Activated naive CD4-positive, alpha-beta T cell treated with anti-CD3 and anti-CD28 coated beads for 36 hours (primary cell): ENCODE results near the gene SLC25A5. TPM values are rescaled to one million over a fixed set of nuclear protein-coding genes. Genes with fewer than 3 reads are reported as not detected.
"Not testable (repeated sequence)": the region's sequence is repeated elsewhere in the genome, so short reads cannot be mapped to it uniquely, and the experiment has no call there.

Source experiments
- CTCF ChIA-PET: fragments of 350-600 bp; sonication (Branson Sonifier 250); formaldehyde crosslinking; loops from one replicate; lab custom pipeline; 2021; ENCODE audit warnings: antibody characterized with exemption; lab: Charles Lee
- DNase-seq: peaks from one replicate; pipeline ENCODE4 v3.0.0-alpha.2; 2020
- H3K27ac Mint-ChIP-seq: one replicate; pipeline ENCODE4 v1.8.0; 2021; ENCODE audit warnings: mild to moderate bottlenecking, mixed read lengths
- H3K27me3 Mint-ChIP-seq: one replicate; pipeline ENCODE4 v1.8.0; 2021; ENCODE audit warnings: low read depth, mixed read lengths
- H3K36me3 Mint-ChIP-seq: one replicate; pipeline ENCODE4 v1.8.0; 2021; ENCODE audit warnings: low read depth, mixed read lengths
- H3K4me1 Mint-ChIP-seq: one replicate; pipeline ENCODE4 v1.8.0; 2021; ENCODE audit warnings: low read depth, mixed read lengths
- H3K4me3 Mint-ChIP-seq: one replicate; pipeline ENCODE4 v1.8.0; 2021; ENCODE audit warnings: mild to moderate bottlenecking, moderate library complexity, mixed read lengths
- H3K9me3 Mint-ChIP-seq: one replicate; pipeline ENCODE4 v1.8.0; 2021; ENCODE audit warnings: mixed read lengths
- intact Hi-C: fragments of 100-400 bp; cut with micrococcal nuclease; formaldehyde crosslinking; loops from one replicate; pipeline ENCODE4 v1.15.1; 2023
- total RNA-seq, 2 experiments: library from RNA; stranded (reverse); gene quantifications; one replicate each; pipeline ENCODE4 v1.2.3, GENCODE V29; 2021

The SLC25A5 gene
- total RNA-seq, 2 experiments from 2014 or later = 846 to 855 TPM

DNA sequence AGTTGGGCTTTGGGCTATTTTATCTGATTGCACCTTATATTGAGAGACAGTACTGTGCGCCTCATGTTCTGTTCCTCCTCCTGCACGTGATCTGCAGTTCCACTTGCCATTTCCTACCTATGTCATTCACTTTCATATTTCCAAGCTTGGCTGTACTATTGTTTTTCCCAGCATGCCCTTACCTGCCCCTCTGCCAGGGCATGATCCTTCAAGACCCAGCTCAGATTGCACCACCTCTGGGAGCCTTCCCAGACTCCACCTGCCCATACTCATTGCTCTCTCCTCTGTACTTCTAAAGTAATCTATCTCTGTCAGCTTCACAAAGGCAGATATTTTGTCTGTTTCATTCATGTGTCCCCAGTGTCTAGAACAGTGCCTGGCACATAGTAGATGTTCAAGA, 11.6 kb downstream of the SLC25A5 start:
- DNase-seq = no peak
- CTCF ChIA-PET = interaction anchor here (0.6 kb wide), 1 partner anchor 9 kb away, joined by 3 read pairs; no protein-coding TSS in a partner anchor
- intact Hi-C loops = no loop called here
- peaks cover 11% of the 10 kb centered on the region for H3K4me1 Mint-ChIP-seq
- H3K9me3 Mint-ChIP-seq = no peaks in the 10 kb centered on the region
- H3K36me3 Mint-ChIP-seq = no peaks in the 10 kb centered on the region
- H3K4me3 Mint-ChIP-seq = no peak overlapping the region
- H3K27ac Mint-ChIP-seq = no peak overlapping the region
- H3K27me3 Mint-ChIP-seq = no peaks in the 10 kb centered on the region

DNA sequence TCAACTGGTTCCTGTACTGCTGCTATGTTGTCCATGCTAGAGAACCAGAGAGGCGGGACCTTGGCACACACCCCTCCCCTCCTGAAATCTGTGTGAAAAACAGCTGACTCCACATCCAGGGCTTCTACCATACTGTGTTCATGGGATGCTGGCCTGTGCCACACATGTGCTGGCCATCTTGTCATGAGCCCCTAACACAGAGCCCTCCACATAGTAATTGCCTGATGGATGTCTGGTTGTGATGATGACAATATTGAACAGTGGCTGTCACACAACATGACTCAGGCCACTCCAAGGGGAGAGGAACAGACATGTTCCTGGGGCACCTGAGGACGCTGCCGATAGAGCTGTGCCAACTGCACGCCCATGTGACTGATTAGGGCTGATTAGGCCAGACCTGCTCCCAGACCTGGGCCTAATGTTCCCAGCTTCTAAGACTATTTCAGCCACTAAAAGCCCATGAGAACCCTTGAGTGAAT, 13.1 kb downstream of the SLC25A5 start:
- no peaks in the 10 kb centered on the region for H3K36me3 Mint-ChIP-seq
- H3K4me1 Mint-ChIP-seq = peaks cover 11% of the 10 kb centered on the region
- no peaks in the 10 kb centered on the region for H3K9me3 Mint-ChIP-seq
- H3K4me3 Mint-ChIP-seq = no peak overlapping the region
- intact Hi-C loops = no loop called here
- H3K27me3 Mint-ChIP-seq = no peaks in the 10 kb centered on the region
- CTCF ChIA-PET = interaction anchor here (1.2 to 3.3 kb wide), 6 partner anchors 8 to 248 kb away, joined by 3 to 25 read pairs (median 9); partner anchors contain the start of gene SLC25A5
- DNase-seq = no peak
- no peak overlapping the region for H3K27ac Mint-ChIP-seq

DNA sequence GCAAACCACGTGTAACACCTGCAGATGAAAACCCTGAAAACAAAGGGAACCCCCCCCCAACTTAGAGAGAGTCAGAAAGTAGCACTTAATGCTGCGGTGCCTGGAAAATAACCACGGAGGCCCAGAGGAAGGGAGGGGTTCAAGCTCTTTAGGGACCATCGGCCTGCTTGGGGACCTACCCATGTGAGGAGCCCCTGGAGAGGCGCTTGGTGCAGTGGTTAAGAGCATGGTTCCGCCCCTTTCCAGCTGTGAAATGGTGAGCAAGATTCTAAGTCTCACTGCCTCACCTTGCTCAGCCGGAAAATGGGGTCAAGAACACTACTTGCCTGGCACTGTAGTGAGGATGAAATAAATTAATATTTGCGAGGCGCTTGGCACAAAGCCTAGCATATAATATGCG, 13.8 kb downstream of the SLC25A5 start:
- Mint-ChIP-seq H3K4me1 (peaks cover 11% of the 10 kb centered on the region), H3K27ac (no peak overlapping the region), H3K9me3 (no peaks in the 10 kb centered on the region), H3K4me3 (peak overlapping the region; percentile 70), H3K27me3 (no peaks in the 10 kb centered on the region), H3K36me3 (no peaks in the 10 kb centered on the region)
- no peak for DNase-seq
- intact Hi-C loops = loop anchor here (1.0 to 2.0 kb wide), 2 partner anchors 13 to 21 kb away; no protein-coding TSS in a partner anchor
- CTCF ChIA-PET = interaction anchor here (0.8 to 3.3 kb wide), 8 partner anchors 8 to 271 kb away, joined by 3 to 25 read pairs (median 8); partner anchors contain the start of gene SLC25A5

DNA sequence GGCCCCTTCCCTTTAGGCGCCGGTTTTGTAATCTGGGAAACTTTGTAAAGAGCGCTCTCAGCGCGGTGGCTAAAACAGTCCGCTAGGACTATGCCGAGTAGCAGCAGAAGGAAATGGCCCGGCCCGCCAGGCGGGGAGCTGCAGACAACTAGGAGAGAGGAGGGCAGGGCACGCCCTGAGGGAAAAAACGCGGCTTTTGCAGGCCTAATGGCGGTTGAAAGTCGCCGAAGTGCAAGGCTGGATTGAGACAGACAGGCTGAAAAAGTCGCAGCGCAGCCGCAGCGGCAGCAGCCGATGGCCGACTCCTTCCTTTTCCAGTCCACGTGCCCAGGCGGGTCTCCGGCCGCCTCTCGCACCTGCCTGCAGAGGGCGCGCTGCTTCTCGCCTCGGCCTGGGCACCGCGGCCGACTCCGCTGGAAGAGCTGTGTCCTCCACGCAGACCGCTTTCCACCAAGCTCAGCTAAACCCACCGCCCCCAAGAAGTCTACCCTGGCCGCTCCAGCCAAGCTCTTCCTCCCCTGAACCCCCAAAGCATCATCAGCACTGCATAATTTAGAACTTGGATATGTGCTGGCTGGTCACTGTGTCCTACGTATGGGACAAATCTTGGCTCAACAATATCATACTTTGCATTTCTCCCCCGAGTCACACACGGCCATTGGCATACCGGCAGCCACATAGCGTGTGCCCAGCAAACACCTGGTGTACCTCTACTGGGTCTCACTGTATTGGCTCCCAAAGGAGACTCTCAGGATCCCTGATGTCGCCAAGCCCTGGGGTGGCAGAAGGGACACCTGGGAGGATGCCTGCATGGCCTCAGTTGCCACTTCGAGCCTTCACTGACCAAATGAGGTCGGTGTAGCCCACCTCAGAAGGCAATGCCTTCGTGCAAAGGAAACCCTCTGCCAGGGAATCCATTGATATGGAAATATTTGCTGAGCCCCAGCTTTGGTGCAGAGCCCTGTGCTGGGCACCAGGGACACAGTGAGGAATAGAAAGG, 14.5 kb downstream of the SLC25A5 start:
- intact Hi-C loops = loop anchor here (1.0 to 2.0 kb wide), 2 partner anchors 13 to 20 kb away; no protein-coding TSS in a partner anchor
- no peak overlapping the region for H3K27ac Mint-ChIP-seq

DNA sequence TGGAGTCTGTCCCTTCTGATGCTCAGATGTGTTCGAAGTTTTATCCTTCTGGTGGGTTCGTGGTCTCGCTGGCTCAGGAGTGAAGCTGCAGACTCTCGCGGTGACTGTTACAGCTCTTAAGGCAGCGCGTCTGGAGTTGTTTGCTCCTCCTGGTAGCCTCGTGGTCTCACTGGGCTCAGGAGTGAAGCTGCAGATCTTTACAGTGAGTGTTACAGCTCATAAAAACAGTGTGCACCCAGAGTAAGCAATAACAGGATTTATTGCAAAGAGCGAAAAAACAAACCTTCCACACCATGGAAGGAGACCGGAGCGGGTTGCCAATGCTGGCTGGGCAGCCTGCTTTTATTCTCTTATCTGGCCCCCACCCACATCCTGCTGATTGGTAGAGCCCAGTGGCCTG, 18.5 kb downstream of the SLC25A5 start:
- intact Hi-C loops = no loop called here
- CTCF ChIA-PET = interaction anchor here (0.9 to 1.4 kb wide), 4 partner anchors 10 to 25 kb away, joined by 3 to 5 read pairs (median 4); no protein-coding TSS in a partner anchor
- Mint-ChIP-seq H3K4me3 (no peak overlapping the region), H3K27ac (no peak overlapping the region), H3K9me3 (no peaks in the 10 kb centered on the region), H3K4me1 (peaks cover 10% of the 10 kb centered on the region), H3K36me3 (no peaks in the 10 kb centered on the region), H3K27me3 (no peaks in the 10 kb centered on the region)
- DNase-seq = no peak

More for the DNA sequence above, 14.5 kb downstream of the SLC25A5 start:
- Mint-ChIP-seq H3K4me3 (peak overlapping the region; percentile 70), H3K4me1 (peaks cover 11% of the 10 kb centered on the region), H3K27me3 (no peaks in the 10 kb centered on the region), H3K36me3 (no peaks in the 10 kb centered on the region), H3K9me3 (no peaks in the 10 kb centered on the region)
- DNase-seq = peak; percentile 68
- CTCF ChIA-PET = interaction anchor here (0.5 to 3.3 kb wide), 15 partner anchors 9 to 329 kb away, joined by 3 to 25 read pairs (median 4); partner anchors contain the start of gene SLC25A5

- H3K9me3 Mint-ChIP-seq = not testable (repeated sequence)
Measured at GRCh38 chrX:119487766-119488165, 19.5 kb downstream of the SLC25A5 start.

GRCh38 chrX:119488749-119489148, 20.5 kb downstream of the SLC25A5 start:
- Mint-ChIP-seq H3K27me3 (no peaks in the 10 kb centered on the region), H3K4me3 (no peak overlapping the region), H3K9me3 (no peaks in the 10 kb centered on the region), H3K4me1 (no peaks in the 10 kb centered on the region), H3K36me3 (no peaks in the 10 kb centered on the region), H3K27ac (no peak overlapping the region)
- CTCF ChIA-PET = interaction anchor here (0.6 to 1.9 kb wide), 11 partner anchors 12 to 821 kb away, joined by 3 to 6 read pairs (median 3); partner anchors contain the start of gene UBE2A
- DNase-seq = peak; percentile 60
- intact Hi-C loops = loop anchor here (1.0 kb wide), 1 partner anchor 24 kb away; no protein-coding TSS in a partner anchor

More at GRCh38 chrX:119487766-119488165, 19.5 kb downstream of the SLC25A5 start:
- DNase-seq, H3K4me3 Mint-ChIP-seq, H3K27ac Mint-ChIP-seq, H3K36me3 Mint-ChIP-seq, H3K27me3 Mint-ChIP-seq, H3K4me1 Mint-ChIP-seq: not testable (repeated sequence)
- intact Hi-C loops = loop anchor here (1.0 kb wide), 1 partner anchor 25 kb away; no protein-coding TSS in a partner anchor
- CTCF ChIA-PET = interaction anchor here (0.6 to 1.1 kb wide), 4 partner anchors 11 to 395 kb away, joined by 3 to 4 read pairs (median 4); no protein-coding TSS in a partner anchor

GRCh38 chrX:119489212-119490074, 21.2 kb downstream of the SLC25A5 start:
- Mint-ChIP-seq H3K4me1 (no peaks in the 10 kb centered on the region), H3K9me3 (no peaks in the 10 kb centered on the region), H3K4me3 (no peak overlapping the region), H3K36me3 (no peaks in the 10 kb centered on the region), H3K27ac (no peak overlapping the region), H3K27me3 (no peaks in the 10 kb centered on the region)
- CTCF ChIA-PET = interaction anchor here (0.7 to 1.9 kb wide), 7 partner anchors 9 to 85 kb away, joined by 3 to 6 read pairs (median 5); partner anchors contain the start of gene UBE2A
- intact Hi-C loops = no loop called here
- DNase-seq = no peak

- DNase-seq = no peak
- intact Hi-C loops = no loop called here
- no peak overlapping the region for H3K27ac Mint-ChIP-seq
- no peak overlapping the region for H3K4me3 Mint-ChIP-seq
- CTCF ChIA-PET = interaction anchor here (1.7 to 1.9 kb wide), 3 partner anchors 8 to 10 kb away, joined by 7 to 11 read pairs (median 10); no protein-coding TSS in a partner anchor
- H3K9me3 Mint-ChIP-seq = no peaks in the 10 kb centered on the region
- H3K4me1 Mint-ChIP-seq = peaks cover 11% of the 10 kb centered on the region
- H3K27me3 Mint-ChIP-seq = no peaks in the 10 kb centered on the region
- no peaks in the 10 kb centered on the region for H3K36me3 Mint-ChIP-seq
Measured at GRCh38 chrX:119492463-119492862, 24.2 kb downstream of the SLC25A5 start.

DNA sequence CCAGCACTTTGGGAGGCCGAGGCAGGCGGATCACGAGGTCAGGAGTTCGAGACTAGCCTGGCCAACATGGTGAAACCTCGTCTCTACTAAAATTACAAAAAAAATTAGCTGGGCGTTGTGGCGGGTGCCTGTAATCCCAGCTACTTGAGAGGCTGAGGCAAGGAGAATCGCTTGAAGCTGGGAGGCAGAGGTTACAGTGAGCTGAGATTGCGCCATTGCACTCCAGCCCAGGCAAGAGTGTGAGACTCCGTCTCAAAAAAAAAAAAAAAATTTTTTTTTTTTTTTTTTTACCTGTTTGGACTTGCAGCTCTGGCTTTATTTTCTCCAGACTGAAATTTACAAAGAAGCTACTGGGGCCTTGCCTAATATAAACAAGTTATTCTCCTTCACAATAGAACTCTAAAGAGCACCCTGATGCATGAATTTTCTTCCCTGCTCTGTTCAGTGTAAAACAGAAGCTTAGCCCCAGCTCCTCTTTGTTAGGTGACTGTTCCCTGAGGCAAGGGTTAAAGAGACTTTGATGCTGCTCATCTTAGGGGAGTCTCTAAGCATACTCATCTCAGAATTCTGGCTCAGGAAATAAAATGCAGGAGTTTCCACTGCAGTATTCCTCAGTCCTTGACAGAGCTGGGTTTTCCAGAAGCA, 25.7 kb downstream of the SLC25A5 start:
- CTCF ChIA-PET = interaction anchor here (0.6 to 1.9 kb wide), 4 partner anchors 10 to 236 kb away, joined by 5 to 11 read pairs (median 7); no protein-coding TSS in a partner anchor
- intact Hi-C loops, H3K27me3 Mint-ChIP-seq, H3K9me3 Mint-ChIP-seq, H3K36me3 Mint-ChIP-seq, H3K27ac Mint-ChIP-seq, H3K4me3 Mint-ChIP-seq, DNase-seq: not testable (repeated sequence)
- peaks cover 11% of the 10 kb centered on the region for H3K4me1 Mint-ChIP-seq
